ENCODE results near the gene RYR2.

RYR2 gene

GRCh38 chr1:237875291-237875690, 833.3 kb downstream of the RYR2 start:
- H3K4me1 ChIP-seq: peaks cover 0 to 8% (median 0%) of the 10 kb centered on the region in 10 experiments; a peak in 1 of 20 replicates
- no peaks in the 10 kb centered on the region for H4K20me1 ChIP-seq
- no peak overlapping the region for H3K27ac ChIP-seq
- H3K27me3 ChIP-seq: no peaks in the 10 kb centered on the region
- no peaks in the 10 kb centered on the region for H3K9me3 ChIP-seq (replicated peaks in 1 of 11)
- H3K9ac ChIP-seq: no peak overlapping the region
- H3K4me3 ChIP-seq: no peak overlapping the region
- H3K4me2 ChIP-seq: no peak overlapping the region
- H3K36me3 ChIP-seq: no peaks in the 10 kb centered on the region
- no peak for TF ChIP-seq Cebpa-rat (IDR thresholded peaks at IDR 0.05)

GRCh38 chr1:237877631-237878030, 835.6 kb downstream of the RYR2 start:
- Histone ChIP-seq H3K4me2 (no peak overlapping the region), H3K9me3 (replicated peaks in 1 of 11) (no peaks in the 10 kb centered on the region), H3K4me3 (no peak overlapping the region), H4K20me1 (no peaks in the 10 kb centered on the region), H3K27me3 (no peaks in the 10 kb centered on the region), H3K9ac (no peak overlapping the region), H3K27ac (no peak overlapping the region), H3K4me1 (peaks cover 0 to 8% (median 0%) of the 10 kb centered on the region in 10 experiments; a peak in 1 of 20 replicates), H3K36me3 (no peaks in the 10 kb centered on the region)
- no peak for TF ChIP-seq Cebpa-rat (IDR thresholded peaks at IDR 0.05)

DNA sequence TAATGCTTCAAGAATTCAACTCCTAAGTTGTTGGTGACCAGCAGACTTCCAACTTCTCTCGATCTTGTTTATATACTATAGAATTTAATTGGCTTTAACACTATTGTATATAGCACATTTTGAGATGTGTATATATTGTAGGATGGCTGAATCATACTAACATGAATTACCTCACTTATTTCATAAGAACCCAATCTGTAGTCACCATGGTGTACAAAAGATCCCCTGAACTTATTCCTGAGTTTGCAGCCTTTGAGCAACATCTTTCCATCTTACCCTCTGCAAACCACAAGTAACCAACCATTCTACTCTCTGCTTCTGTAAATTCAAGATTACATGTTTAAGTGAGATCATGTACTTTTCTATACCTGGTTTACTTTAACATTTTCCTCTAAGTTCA, 836.4 kb downstream of the RYR2 start:
- H3K9ac ChIP-seq: no peak overlapping the region
- TF ChIP-seq Cebpa-rat (IDR thresholded peaks at IDR 0.05): no peak
- no peaks in the 10 kb centered on the region for H3K27me3 ChIP-seq

GRCh38 chr1:237879195-237879594, 837.2 kb downstream of the RYR2 start:
- Histone ChIP-seq H3K4me3 (no peak overlapping the region), H3K27me3 (no peaks in the 10 kb centered on the region), H4K20me1 (no peaks in the 10 kb centered on the region), H3K9me3 (replicated peaks in 1 of 11) (no peaks in the 10 kb centered on the region), H3K27ac (no peak overlapping the region), H3K4me1 (no peaks in the 10 kb centered on the region), H3K4me2 (no peak overlapping the region), H3K36me3 (no peaks in the 10 kb centered on the region), H3K9ac (no peak overlapping the region)
- no peak for TF ChIP-seq Cebpa-rat (IDR thresholded peaks at IDR 0.05)

More for the DNA sequence above, 836.4 kb downstream of the RYR2 start:
- Histone ChIP-seq H4K20me1 (no peaks in the 10 kb centered on the region), H3K4me1 (peaks cover 0 to 5% (median 0%) of the 10 kb centered on the region in 10 experiments; a peak in 1 of 20 replicates), H3K4me2 (no peak overlapping the region), H3K9me3 (replicated peaks in 1 of 11) (no peaks in the 10 kb centered on the region), H3K36me3 (no peaks in the 10 kb centered on the region), H3K27ac (no peak overlapping the region), H3K4me3 (no peak overlapping the region)

Data from BLaER1 treated with 17β-estradiol and CSF1 and Interleukin-3, amounts not matched to agents 10 nM and 100 nM (cell line).